Neural progenitor cell (in vitro differentiated cells): ENCODE data around the gene SYNDIG1.

Experiments used
- EZH2 ChIP-seq: fragments of 200-600 bp; sonication (generic); IDR thresholded peaks from 2 replicates; pipeline ENCODE4 v1.6.1; 2017; ENCODE audit warnings: antibody characterized with exemption, mild to moderate bottlenecking, moderate library complexity
- TF ChIP-seq, protein P1 (sequence below): fragments of 200-600 bp; sonication (generic); IDR thresholded peaks from 2 replicates; pipeline ENCODE4 v1.5.1; 2017; ENCODE audit warnings: antibody characterized with exemption, mild to moderate bottlenecking

DNA sequence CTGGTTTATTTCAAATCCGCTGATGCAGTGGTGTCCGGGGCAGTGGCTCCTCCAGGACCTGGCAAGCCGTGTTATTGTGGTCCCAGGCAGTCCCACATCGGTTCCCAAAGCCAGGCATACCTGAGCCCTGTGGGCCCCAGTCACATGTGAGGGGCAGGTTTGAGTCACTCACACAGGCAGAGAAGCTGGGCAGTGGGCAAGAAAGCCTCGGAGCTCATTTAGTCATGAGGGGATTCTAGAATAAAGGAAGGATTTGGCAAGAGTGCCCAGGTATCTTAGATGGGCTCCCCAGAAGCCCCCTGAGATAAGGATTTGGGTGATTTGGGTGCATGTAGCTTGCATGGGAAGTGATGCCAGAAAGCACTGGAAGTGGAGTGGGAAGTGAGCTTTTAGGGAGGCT, 37.3 kb downstream of the SYNDIG1 start:
- no peak for TF ChIP-seq EZH2
- TF ChIP-seq, protein P1, sequence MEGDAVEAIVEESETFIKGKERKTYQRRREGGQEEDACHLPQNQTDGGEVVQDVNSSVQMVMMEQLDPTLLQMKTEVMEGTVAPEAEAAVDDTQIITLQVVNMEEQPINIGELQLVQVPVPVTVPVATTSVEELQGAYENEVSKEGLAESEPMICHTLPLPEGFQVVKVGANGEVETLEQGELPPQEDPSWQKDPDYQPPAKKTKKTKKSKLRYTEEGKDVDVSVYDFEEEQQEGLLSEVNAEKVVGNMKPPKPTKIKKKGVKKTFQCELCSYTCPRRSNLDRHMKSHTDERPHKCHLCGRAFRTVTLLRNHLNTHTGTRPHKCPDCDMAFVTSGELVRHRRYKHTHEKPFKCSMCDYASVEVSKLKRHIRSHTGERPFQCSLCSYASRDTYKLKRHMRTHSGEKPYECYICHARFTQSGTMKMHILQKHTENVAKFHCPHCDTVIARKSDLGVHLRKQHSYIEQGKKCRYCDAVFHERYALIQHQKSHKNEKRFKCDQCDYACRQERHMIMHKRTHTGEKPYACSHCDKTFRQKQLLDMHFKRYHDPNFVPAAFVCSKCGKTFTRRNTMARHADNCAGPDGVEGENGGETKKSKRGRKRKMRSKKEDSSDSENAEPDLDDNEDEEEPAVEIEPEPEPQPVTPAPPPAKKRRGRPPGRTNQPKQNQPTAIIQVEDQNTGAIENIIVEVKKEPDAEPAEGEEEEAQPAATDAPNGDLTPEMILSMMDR: no peak
